Measurements from ENCODE around the gene GPR108.

Gene GPR108

DNA sequence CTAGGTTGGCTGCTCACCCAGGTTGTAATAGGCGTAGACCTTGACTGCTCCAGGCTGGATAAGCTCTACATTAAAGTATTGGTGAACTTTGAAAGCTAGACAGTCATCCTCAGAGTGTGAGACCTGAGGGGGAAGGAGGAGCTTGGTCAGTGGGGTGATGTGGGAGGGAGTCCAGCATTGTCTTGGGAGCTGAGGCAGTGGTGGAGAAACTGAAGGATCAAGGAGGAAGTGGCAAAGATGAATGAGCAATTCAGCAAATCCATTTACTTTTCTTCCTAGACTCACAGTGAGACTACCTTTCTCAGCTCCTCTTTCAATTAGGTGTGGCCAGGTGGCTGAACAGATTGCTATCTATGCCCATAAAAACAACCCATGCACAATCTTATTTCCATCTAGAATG lies 57.2 kb downstream of the GPR108 start:
- TF ChIP-seq GATA2 (IDR thresholded peaks at IDR 0.05; ENCODE audit: low read depth, low read length) = no peak
- TF ChIP-seq GATA3 (IDR thresholded peaks at IDR 0.05; ENCODE audit: low read depth, low read length) = no peak

All from SH-SY5Y (cell line).